CD14-positive monocyte (primary cell): ENCODE data around the gene DIPK1A. TPM values are rescaled to one million over a fixed set of nuclear protein-coding genes. Genes with fewer than 3 reads are reported as not detected.

Experiments used
- DNase-seq, 3 donors: peaks; one replicate each; pipeline ENCODE4 v3.0.0-alpha.2; 2011 to 2022
- H2AFZ ChIP-seq: 2 replicates; pipeline ENCODE4 v1.6.0; 2012; ENCODE audit warnings: mild to moderate bottlenecking, low read depth, low read length, inconsistent platforms; ENCODE audit not compliant: insufficient read depth, poor library complexity, severe bottlenecking
- H3K27ac ChIP-seq, 2 donors: 1 replicate in 1 of 2; 2 replicates in 1 of 2; pipeline ENCODE4 v1.5.1; 2012 to 2013; ENCODE audit warnings: low read length in 2 of 2, control low read depth in 1 of 2, inconsistent platforms in 1 of 2, low read depth in 1 of 2, mild to moderate bottlenecking in 1 of 2
- H3K27me3 ChIP-seq, 2 donors: one replicate each; pipeline versions ENCODE4 v1.6.0 to v1.6.1; 2011 to 2013; ENCODE audit warnings: low read length in 2 of 2; ENCODE audit not compliant: control insufficient read depth in 2 of 2, insufficient read depth in 2 of 2
- H3K36me3 ChIP-seq, 2 donors: replicated peaks in 1 of 2; 1 replicate in 1 of 2; 2 replicates in 1 of 2; pipeline versions ENCODE4 v1.5.1 to v1.6.1; 2012 to 2013; ENCODE audit warnings: low read length in 2 of 2, control low read depth in 1 of 2, inconsistent platforms in 1 of 2, mild to moderate bottlenecking in 1 of 2; ENCODE audit not compliant: insufficient read depth in 2 of 2, control insufficient read depth in 1 of 2
- H3K4me1 ChIP-seq, 2 donors: 1 replicate in 1 of 2; 2 replicates in 1 of 2; pipeline versions ENCODE4 v1.5.1 to v1.6.1; 2012 to 2013; ENCODE audit warnings: low read length in 2 of 2, control low read depth in 1 of 2, inconsistent platforms in 1 of 2, mild to moderate bottlenecking in 1 of 2, moderate library complexity in 1 of 2; ENCODE audit not compliant: insufficient read depth in 2 of 2, control insufficient read depth in 1 of 2
- H3K4me2 ChIP-seq: replicated peaks from 2 replicates; pipeline ENCODE3; 2012; ENCODE audit warnings: low read length, moderate library complexity, mild to moderate bottlenecking; ENCODE audit not compliant: poor library complexity, severe bottlenecking; ENCODE audit errors: extremely low read depth
- H3K4me3 ChIP-seq, 3 experiments: fragments of 200-600 bp in 1 of 3; sonication (generic) in 1 of 3; replicated peaks in 1 of 3; 1 replicate in 2 of 3; 2 replicates in 1 of 3; pipeline ENCODE4 v1.5.1; 2011 to 2013; ENCODE audit warnings: low read length in 3 of 3, mild to moderate bottlenecking in 3 of 3, control low read depth in 2 of 3, low read depth in 2 of 3, inconsistent platforms in 1 of 3, moderate library complexity in 1 of 3
- H3K79me2 ChIP-seq: 2 replicates; pipeline ENCODE4 v1.6.0; 2012; ENCODE audit warnings: mild to moderate bottlenecking, control low read depth, inconsistent platforms, low read length, moderate library complexity; ENCODE audit not compliant: insufficient read depth
- H3K9ac ChIP-seq: 2 replicates; pipeline ENCODE4 v1.6.0; 2017; ENCODE audit warnings: low read length, mild to moderate bottlenecking; ENCODE audit not compliant: insufficient read depth, poor library complexity, severe bottlenecking
- H3K9me3 ChIP-seq, 2 donors: replicated peaks in 1 of 2; 1 replicate in 1 of 2; 2 replicates in 1 of 2; pipeline versions ENCODE4 v1.5.1 to v1.6.1; 2012 to 2013; ENCODE audit warnings: low read length in 2 of 2, control low read depth in 1 of 2; ENCODE audit not compliant: control insufficient read depth in 1 of 2, insufficient read depth in 1 of 2
- H4K20me1 ChIP-seq: 2 replicates; pipeline ENCODE4 v1.6.0; 2012; ENCODE audit warnings: mild to moderate bottlenecking, low read length, control low read depth, moderate library complexity; ENCODE audit not compliant: insufficient read depth
- H3K27ac Mint-ChIP-seq, 7 donors: one replicate each; pipeline ENCODE4 v1.8.0; 2020; ENCODE audit warnings: mild to moderate bottlenecking in 7 of 7, mixed read lengths in 7 of 7, moderate library complexity in 6 of 7, inconsistent platforms in 2 of 7
- H3K27me3 Mint-ChIP-seq, 3 donors: one replicate each; pipeline ENCODE4 v1.8.0; 2021 to 2022; ENCODE audit warnings: low read depth in 3 of 3, mild to moderate bottlenecking in 3 of 3, mixed read lengths in 3 of 3, moderate library complexity in 3 of 3, inconsistent platforms in 1 of 3
- H3K36me3 Mint-ChIP-seq, 2 donors: one replicate each; pipeline ENCODE4 v1.8.0; 2020; ENCODE audit warnings: mixed read lengths in 2 of 2, inconsistent platforms in 1 of 2, mild to moderate bottlenecking in 1 of 2
- H3K4me1 Mint-ChIP-seq: one replicate; pipeline ENCODE4 v1.8.0; 2020; ENCODE audit warnings: mild to moderate bottlenecking, mixed read lengths
- H3K4me3 Mint-ChIP-seq, 2 donors: one replicate each; pipeline ENCODE4 v1.8.0; 2020; ENCODE audit warnings: mild to moderate bottlenecking in 2 of 2, mixed read lengths in 2 of 2, moderate library complexity in 1 of 2
- H3K9me3 Mint-ChIP-seq, 7 donors: one replicate each; pipeline ENCODE4 v1.8.0; 2020 to 2022; ENCODE audit warnings: mixed read lengths in 7 of 7, mild to moderate bottlenecking in 6 of 7, moderate library complexity in 6 of 7, inconsistent platforms in 2 of 7
- CTCF ChIP-seq: fragments of 200-600 bp; IDR thresholded peaks from one replicate; pipeline ENCODE4 v1.8.0; 2022; ENCODE audit warnings: antibody characterized with exemption, mild to moderate bottlenecking
- WGBS: methylation state at CpG from one replicate; pipeline ENCODE4 v1.1.5; 2013; ENCODE audit warnings: missing lambda C conversion rate; ENCODE audit not compliant: insufficient coverage; 5-methylcytosine and 5-hydroxymethylcytosine counted together
- intact Hi-C, 2 donors: fragments of 100-400 bp; cut with micrococcal nuclease; formaldehyde crosslinking; loops; one replicate each; pipeline versions ENCODE4 v1.15.0 to v1.15.1; 2023
- polyA plus RNA-seq, 3 donors: library from polyadenylated mRNA; depleted of rRNA in 1 of 3; unstranded in 2 of 3; stranded (reverse) in 1 of 3; fragments of 300-500 nt in 2 of 3; fragments of >200 nt in 1 of 3; fragmentation: Illumina TruSeq in 2 of 3; gene quantifications; 1 replicate in 2 of 3; 2 replicates in 1 of 3; pipeline ENCODE4 v1.2.3, GENCODE V29; 2012 to 2021

Gene DIPK1A
- polyA plus RNA-seq, 3 donors = 0.45 to 1.4 (median 0.83) TPM

- Histone ChIP-seq H4K20me1 (no peaks in the 10 kb centered on the region), H3K4me1 (no peaks in the 10 kb centered on the region), H3K9me3 (no peaks in the 10 kb centered on the region), H3K4me3 (no peak overlapping the region), H2AFZ (no peak overlapping the region), H3K27ac (no peak overlapping the region), H3K27me3 (no peaks in the 10 kb centered on the region), H3K9ac (no peak overlapping the region), H3K36me3 (no peaks in the 10 kb centered on the region), H3K79me2 (no peaks in the 10 kb centered on the region), H3K4me2 (no peak overlapping the region)
- TF ChIP-seq CTCF = no peak
- no peaks in the 10 kb centered on the region for H3K36me3 Mint-ChIP-seq
- intact Hi-C loops = no loop called here
- H3K4me3 Mint-ChIP-seq = no peak overlapping the region
- no CpG with 5 or more reads among the region's 1 CpG for WGBS
- peaks cover 0 to 2% (median 2%) of the 10 kb centered on the region in 3 donors for H3K27me3 Mint-ChIP-seq
- H3K9me3 Mint-ChIP-seq = no peaks in the 10 kb centered on the region
- no peak for DNase-seq
- no peak overlapping the region for H3K27ac Mint-ChIP-seq
- no peaks in the 10 kb centered on the region for H3K4me1 Mint-ChIP-seq
Observed at GRCh38 chr1:92915547-92915946, 45.7 kb downstream of the DIPK1A start.

- H3K9ac ChIP-seq = no peak overlapping the region
- no peaks in the 10 kb centered on the region for H3K4me1 ChIP-seq
- no peaks in the 10 kb centered on the region for H3K79me2 ChIP-seq
- H3K4me1 Mint-ChIP-seq = no peaks in the 10 kb centered on the region
- no peaks in the 10 kb centered on the region for H4K20me1 ChIP-seq
- H3K27me3 ChIP-seq = no peaks in the 10 kb centered on the region
- intact Hi-C loops = no loop called here
- no peaks in the 10 kb centered on the region for H3K9me3 Mint-ChIP-seq
- H3K4me3 ChIP-seq = no peak overlapping the region
- no peak overlapping the region for H3K27ac ChIP-seq
- no peak overlapping the region for H2AFZ ChIP-seq
- H3K36me3 Mint-ChIP-seq = no peaks in the 10 kb centered on the region
- no peak overlapping the region for H3K4me2 ChIP-seq
- H3K27ac Mint-ChIP-seq = no peak overlapping the region
- no peak overlapping the region for H3K4me3 Mint-ChIP-seq
- WGBS = 100% methylated on average over 1 of the region's 3 CpGs
- TF ChIP-seq CTCF = no peak
- H3K9me3 ChIP-seq = no peaks in the 10 kb centered on the region
- DNase-seq = no peak
- peaks cover 0 to 2% (median 2%) of the 10 kb centered on the region in 3 donors for H3K27me3 Mint-ChIP-seq
- H3K36me3 ChIP-seq = no peaks in the 10 kb centered on the region
Observed at GRCh38 chr1:92913093-92913819, 48.0 kb downstream of the DIPK1A start.
